GM18517 (cell line): ENCODE results near the gene NOL12.

Experiments
- ATAC-seq: cut with Tn5 transposase; IDR thresholded peaks from one replicate; pipeline ENCODE4 v1.9.1; 2021; ENCODE audit warnings: mild to moderate bottlenecking, moderate library complexity; ENCODE audit not compliant: unreplicated experiment

The NOL12 gene

GRCh38 chr22:37741312-37741795 is 55.2 kb downstream of the NOL12 start:
- no peak for ATAC-seq

DNA sequence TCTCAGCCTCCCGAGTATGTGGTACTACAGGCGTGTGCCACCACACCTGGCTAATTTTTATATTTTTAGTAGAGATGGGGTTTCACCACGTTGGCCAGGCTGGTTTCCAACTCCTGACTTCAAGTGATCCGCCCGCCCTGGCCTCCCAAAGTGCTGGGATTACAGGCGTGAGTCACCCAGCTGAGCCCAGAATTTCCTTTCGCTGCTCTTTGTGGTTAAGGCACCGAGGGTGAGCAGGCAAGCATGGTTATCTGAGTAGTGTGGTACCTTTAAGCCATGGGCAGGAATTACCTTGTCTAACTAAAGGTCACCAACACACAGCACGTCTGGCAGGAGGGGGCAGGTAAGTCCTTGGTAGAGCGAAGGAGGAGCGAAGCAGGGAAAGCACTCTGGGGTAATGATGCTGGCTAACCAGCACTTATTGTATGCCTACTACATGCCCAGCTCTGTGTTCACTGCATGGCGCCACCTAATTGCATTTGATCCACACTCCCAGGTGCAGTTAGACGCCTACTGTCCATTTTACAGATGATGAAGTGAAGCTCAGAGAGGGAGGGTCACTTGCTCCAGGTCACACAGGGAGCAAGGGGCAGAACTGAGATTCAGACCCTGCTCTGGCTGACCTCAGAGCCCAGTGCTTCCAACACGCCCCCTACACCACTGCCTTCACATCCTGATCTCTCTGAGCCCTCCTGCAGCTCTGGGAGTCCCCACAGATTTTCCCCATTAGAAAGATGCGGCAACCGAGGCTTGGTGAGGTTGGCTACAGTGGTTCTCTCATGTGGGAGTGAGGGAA is 56.4 kb downstream of the NOL12 start:
- no peak for ATAC-seq
